VCaP (cell line): ENCODE measurements around the gene SNCB.

Experiments used
- H3K27ac ChIP-seq: fragments of 450-650 bp; 2 replicates; pipeline ENCODE4 v1.5.1; 2017
- CTCF ChIP-seq: fragments of 450-650 bp; conservative IDR thresholded peaks from 2 replicates; pipeline ENCODE4 v1.5.1; 2017; ENCODE audit warnings: mild to moderate bottlenecking, moderate library complexity

SNCB gene

DNA sequence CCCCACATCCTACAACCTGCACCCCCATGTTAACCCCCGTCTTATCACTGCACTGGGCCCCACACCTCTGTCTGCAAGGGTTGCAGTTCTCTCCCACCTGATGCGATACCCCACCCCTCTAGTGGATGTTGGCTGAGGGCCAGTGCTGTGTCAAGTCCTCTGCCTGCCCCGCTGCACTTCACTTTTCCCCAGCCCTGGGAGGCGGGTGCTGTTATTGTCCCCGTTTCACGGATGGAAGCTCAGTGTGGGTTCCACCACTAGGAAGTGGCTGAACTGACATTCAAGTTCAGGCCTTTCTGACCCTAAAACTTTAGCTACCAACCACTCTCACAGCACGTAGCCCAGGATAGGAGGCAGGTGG, 3.5 kb downstream of the SNCB start:
- H3K27ac ChIP-seq: no peak overlapping the region
- no peak for TF ChIP-seq CTCF

- no peak overlapping the region for H3K27ac ChIP-seq
Measured at GRCh38 chr5:176625966-176626875, 4.1 kb downstream of the SNCB start.

GRCh38 chr5:176625512-176625911, 4.8 kb downstream of the SNCB start:
- no peak overlapping the region for H3K27ac ChIP-seq
- TF ChIP-seq CTCF: no peak

More at GRCh38 chr5:176625966-176626875, 4.1 kb downstream of the SNCB start:
- TF ChIP-seq CTCF: no peak

DNA sequence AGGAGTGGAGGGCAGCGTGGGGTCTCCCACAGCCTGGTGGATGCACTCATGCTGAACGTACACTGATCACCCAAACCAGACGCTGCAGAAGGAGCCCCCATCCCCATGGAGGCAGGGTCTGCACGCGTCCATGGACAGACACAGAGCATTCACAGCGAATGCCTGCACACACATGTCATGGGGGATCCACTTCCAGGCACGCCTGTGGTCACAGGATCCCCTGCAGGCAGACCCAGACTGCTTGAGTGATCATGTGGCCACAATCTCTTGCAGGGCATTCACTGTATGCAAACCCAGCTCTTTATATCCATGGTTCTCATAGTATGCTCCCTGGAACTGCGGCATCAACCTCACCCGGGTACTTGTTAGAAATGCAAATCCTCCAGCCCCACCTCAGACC, 5.4 kb downstream of the SNCB start:
- H3K27ac ChIP-seq: no peak overlapping the region

GRCh38 chr5:176624142-176624541, 6.2 kb downstream of the SNCB start:
- no peak for TF ChIP-seq CTCF
- H3K27ac ChIP-seq: no peak overlapping the region

More for the DNA sequence above, 5.4 kb downstream of the SNCB start:
- TF ChIP-seq CTCF: no peak

- TF ChIP-seq CTCF: no peak
- no peak overlapping the region for H3K27ac ChIP-seq
Measured at GRCh38 chr5:176621661-176622079, 8.7 kb downstream of the SNCB start.

DNA sequence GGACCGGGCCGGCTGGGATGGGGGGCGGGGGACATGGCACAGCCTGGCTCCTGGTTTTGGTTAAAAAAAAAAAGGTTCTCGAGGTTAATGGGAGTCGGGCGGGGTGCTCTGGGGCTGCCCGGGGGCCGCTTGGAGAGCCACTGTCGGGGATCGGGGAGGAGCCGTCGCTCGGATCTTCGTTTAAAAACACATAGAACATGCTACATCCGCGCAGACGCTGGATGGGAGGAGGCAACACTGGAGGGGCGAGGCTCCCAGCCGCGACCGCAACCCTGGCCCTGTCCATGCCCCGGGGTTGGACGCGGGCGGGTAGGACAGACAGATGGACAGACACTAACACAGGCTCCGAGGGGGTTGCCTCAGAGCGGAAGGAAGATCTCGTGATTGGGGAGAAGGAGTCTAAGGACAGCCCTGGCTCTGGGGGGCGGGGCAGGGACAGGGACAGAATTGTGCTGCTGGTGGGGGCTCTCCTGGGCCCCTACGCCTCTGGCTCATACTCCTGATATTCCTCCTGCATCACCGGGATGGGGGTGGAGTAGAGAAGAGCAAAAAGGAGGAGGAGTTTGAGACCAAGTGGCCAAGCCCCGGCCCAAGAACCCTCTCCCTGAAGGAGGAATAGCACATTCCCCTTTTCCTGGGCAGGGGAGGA, 9.9 kb downstream of the SNCB start:
- no peak for TF ChIP-seq CTCF
- H3K27ac ChIP-seq: no peak overlapping the region
